Measurements from ENCODE around the gene MKLN1. TPM values are rescaled to one million over a fixed set of nuclear protein-coding genes. Genes with fewer than 3 reads are reported as not detected.

MKLN1 gene
- 10 to 100 TPM; 34.3 to 48.2 (median 44.8) TPM for total RNA-seq
- 10 to 100 TPM in 1 of 2 donors, 1 to 10 TPM in 1; 9.5 to 22.8 TPM for polyA plus RNA-seq
- long read RNA-seq, donor 1, full-length matches to known transcripts, result 20 of 38 reads
- long read RNA-seq, donor 1, partial matches to known transcripts, result 4 of 38 reads
- long read RNA-seq, donor 1, other reads (novel, unspliced or antisense), result 14 of 38 reads
- long read RNA-seq, donor 2, full-length matches to known transcripts, result 18 of 39 reads
- long read RNA-seq, donor 2, partial matches to known transcripts, result 1 of 39 reads
- long read RNA-seq, donor 2, other reads (novel, unspliced or antisense), result 20 of 39 reads
- long read RNA-seq, donor 3, full-length matches to known transcripts, result 36 of 75 reads
- long read RNA-seq, donor 3, partial matches to known transcripts, result 10 of 75 reads
- long read RNA-seq, donor 3, other reads (novel, unspliced or antisense), result 29 of 75 reads

GRCh38 chr7:131327626-131328376, at the start of gene MKLN1:
MKLN1 (plus strand) TSS chr7:131327876; CDS start chr7:131327900, 24 bp downstream.
- intact Hi-C loops (cut with DNase I), result loop anchor here in 7 of 10 donors (2.0 to 10.0 kb wide), 7 partner anchors 94 to 220 kb away; no protein-coding TSS in a partner anchor
- 0% methylated on average over 60 to 69 of the region's 69 CpGs for WGBS, 2 donors
- ATAC-seq, result peak; percentile 99 to 100 (median 99)
- Histone ChIP-seq H3K9me3 (no peaks in the 10 kb centered on the region), H3K27me3 (no peaks in the 10 kb centered on the region), H3K36me3 (peaks cover 0 to 9% (median 0%) of the 10 kb centered on the region in 9 donors), H3K4me1 (peaks cover 0 to 50% (median 41%) of the 10 kb centered on the region in 9 donors), H3K27ac (peak within 1 kb of the TSS; percentile 93 to 99 (median 97)), H3K4me3 (peak within 1 kb of the TSS; percentile 67 to 94 (median 82))
- peak; percentile 93 for DNase-seq
- TF ChIP-seq CTCF (IDR thresholded peaks at IDR 0.05), result no peak

GRCh38 chr7:131279044-131279443, 48.6 kb upstream of the MKLN1 start:
- ATAC-seq (no peak), DNase-seq (no peak)
- WGBS, 2 donors, result 50 to 56% methylated on average over 1 of the region's 1 CpG
- no peaks in the 10 kb centered on the region for H3K36me3 ChIP-seq
- H3K4me3 ChIP-seq, result no peak overlapping the region
- no peaks in the 10 kb centered on the region for H3K27me3 ChIP-seq
- TF ChIP-seq CTCF (IDR thresholded peaks at IDR 0.05), result no peak
- peaks cover 0 to under 1% (median 0%) of the 10 kb centered on the region in 9 donors for H3K4me1 ChIP-seq
- intact Hi-C loops (cut with DNase I), result no loop called here
- H3K27ac ChIP-seq, result no peak overlapping the region
- H3K9me3 ChIP-seq, result peaks cover 0 to 8% (median 0%) of the 10 kb centered on the region in 11 donors

GRCh38 chr7:131281266-131282048, 46.2 kb upstream of the MKLN1 start:
- TF ChIP-seq CTCF (IDR thresholded peaks at IDR 0.05), result no peak

More at GRCh38 chr7:131281266-131282048, 46.2 kb upstream of the MKLN1 start:
- DNase-seq (no peak), ATAC-seq (no peak)
- WGBS, 2 donors, result 92 to 93% methylated on average over 5 of the region's 5 CpGs
- H3K27ac ChIP-seq, result no peak overlapping the region
- H3K27me3 ChIP-seq, result no peaks in the 10 kb centered on the region
- intact Hi-C loops (cut with DNase I), result no loop called here
- peaks cover 0 to 8% (median 0%) of the 10 kb centered on the region in 11 donors for H3K9me3 ChIP-seq
- H3K4me3 ChIP-seq, result no peak overlapping the region
- H3K4me1 ChIP-seq, result peaks cover 10 to 23% (median 18%) of the 10 kb centered on the region in 9 donors
- no peaks in the 10 kb centered on the region for H3K36me3 ChIP-seq
